IMR-90 (cell line): ENCODE results near the gene ATRN. TPM values are rescaled to one million over a fixed set of nuclear protein-coding genes. Genes with fewer than 3 reads are reported as not detected.
"Not testable (repeated sequence)": the region's sequence is repeated elsewhere in the genome, so short reads cannot be mapped to it uniquely, and the experiment has no call there.

ENCODE experiments used
- ATAC-seq: fragments of 200-7000 bp; cut with Tn5 transposase; 2 replicates; pipeline ENCODE4 v1.9.1; 2020; ENCODE audit warnings: low read depth, mild to moderate bottlenecking, moderate library complexity
- BruUV-seq: library from RNA; stranded (reverse); fragments of 400-500 nt; replicated peaks from 2 replicates; lab custom pipeline; 2021; lab: Mats Ljungman, UMichigan
- CTCF ChIA-PET: fragments of 300-600 bp; formaldehyde crosslinking; extraction: SDS; loops from one replicate; lab custom pipeline; 2021; ENCODE audit warnings: antibody characterized with exemption; lab: Yijun Ruan, JAX
- POLR2A ChIA-PET: fragments of 300-600 bp; sonication (Branson Sonifier 250); formaldehyde crosslinking; loops from one replicate; lab custom pipeline; 2022; ENCODE audit warnings: antibody characterized with exemption; ENCODE audit not compliant: unreplicated experiment; lab: Charles Lee
- DNase-seq: peaks from one replicate; pipeline ENCODE4 v3.0.0; 2013
- H2AFZ ChIP-seq: replicated peaks from 2 replicates; pipeline ENCODE3; 2013; ENCODE audit warnings: low read length, mild to moderate bottlenecking; ENCODE audit not compliant: poor library complexity
- H2AK5ac ChIP-seq: 2 replicates; pipeline ENCODE4 v1.6.1; 2013; ENCODE audit warnings: low read depth, low read length, inconsistent platforms
- H2AK9ac ChIP-seq: replicated peaks from 2 replicates; pipeline ENCODE3; 2013; ENCODE audit warnings: mild to moderate bottlenecking, low read depth, low read length, moderate library complexity; ENCODE audit not compliant: poor library complexity
- H2BK120ac ChIP-seq: 2 replicates; pipeline ENCODE4 v1.6.1; 2013; ENCODE audit warnings: low read depth, low read length, inconsistent platforms
- H2BK15ac ChIP-seq: 3 replicates; pipeline ENCODE4 v1.6.1; 2013; ENCODE audit warnings: low read depth, low read length, inconsistent platforms
- H2BK20ac ChIP-seq: 2 replicates; pipeline ENCODE4 v1.6.1; 2013; ENCODE audit warnings: low read depth, mild to moderate bottlenecking, inconsistent platforms, low read length, moderate library complexity
- H2BK5ac ChIP-seq: 2 replicates; pipeline ENCODE4 v1.6.1; 2013; ENCODE audit warnings: mild to moderate bottlenecking, low read depth, low read length, inconsistent platforms; ENCODE audit not compliant: poor library complexity, severe bottlenecking
- H3K14ac ChIP-seq: replicated peaks from 2 replicates; pipeline ENCODE4 v1.6.1; 2013; ENCODE audit warnings: low read depth, low read length, inconsistent platforms
- H3K18ac ChIP-seq: 2 replicates; pipeline ENCODE4 v1.6.1; 2013; ENCODE audit warnings: low read depth, low read length, control low read depth
- H3K23ac ChIP-seq: 2 replicates; pipeline ENCODE4 v1.6.1; 2013; ENCODE audit warnings: low read depth, low read length, inconsistent platforms
- H3K27ac ChIP-seq: 2 replicates; pipeline ENCODE4 v1.5.1; 2013; ENCODE audit warnings: mild to moderate bottlenecking, control low read depth, low read length; ENCODE audit not compliant: insufficient read depth
- H3K27me3 ChIP-seq: 2 replicates; pipeline ENCODE4 v1.6.1; 2013; ENCODE audit warnings: low read length; ENCODE audit not compliant: control insufficient read depth, insufficient read depth
- H3K36me3 ChIP-seq: 2 replicates; pipeline ENCODE4 v1.6.1; 2013; ENCODE audit warnings: low read length, mixed read lengths; ENCODE audit not compliant: control insufficient read depth, insufficient read depth
- H3K4ac ChIP-seq: 2 replicates; pipeline ENCODE4 v1.6.1; 2013; ENCODE audit warnings: low read depth, low read length, inconsistent platforms
- H3K4me1 ChIP-seq: 2 replicates; pipeline ENCODE4 v1.6.1; 2013; ENCODE audit warnings: low read length, mixed read lengths; ENCODE audit not compliant: control insufficient read depth, insufficient read depth
- H3K4me2 ChIP-seq: 2 replicates; pipeline ENCODE4 v1.6.1; 2013; ENCODE audit warnings: low read depth, mild to moderate bottlenecking, control low read depth, low read length, moderate library complexity
- H3K4me3 ChIP-seq: 2 replicates; pipeline ENCODE4 v1.5.1; 2013; ENCODE audit warnings: low read depth, mild to moderate bottlenecking, control low read depth, low read length, moderate library complexity; ENCODE audit not compliant: insufficient read depth
- H3K56ac ChIP-seq: 2 replicates; pipeline ENCODE4 v1.6.1; 2013; ENCODE audit warnings: low read length, inconsistent platforms; ENCODE audit not compliant: insufficient read depth; ENCODE audit errors: extremely low read depth
- H3K79me1 ChIP-seq, 2 experiments: 2 replicates each; pipeline ENCODE4 v1.6.1; 2013; ENCODE audit warnings: low read length in 2 of 2, inconsistent platforms in 1 of 2, low read depth in 1 of 2
- H3K9ac ChIP-seq: 2 replicates; pipeline ENCODE4 v1.6.1; 2013; ENCODE audit warnings: low read depth, low read length, control low read depth
- H3K9me1 ChIP-seq: 2 replicates; pipeline ENCODE4 v1.6.1; 2013; ENCODE audit warnings: low read length, inconsistent platforms; ENCODE audit not compliant: insufficient read depth
- H3K9me3 ChIP-seq: 2 replicates; pipeline ENCODE4 v1.6.1; 2013; ENCODE audit warnings: low read length; ENCODE audit not compliant: control insufficient read depth, insufficient read depth
- H4K20me1 ChIP-seq: 2 replicates; pipeline ENCODE4 v1.6.1; 2013; ENCODE audit warnings: low read length, inconsistent platforms; ENCODE audit not compliant: insufficient read depth
- H4K5ac ChIP-seq: 2 replicates; pipeline ENCODE4 v1.6.1; 2013; ENCODE audit warnings: mild to moderate bottlenecking, low read depth, low read length, control low read depth
- H4K8ac ChIP-seq, 2 experiments: 2 replicates each; pipeline ENCODE4 v1.6.1; 2013; ENCODE audit warnings: low read depth in 2 of 2, low read length in 2 of 2, control low read depth in 1 of 2, inconsistent platforms in 1 of 2
- H4K91ac ChIP-seq: 2 replicates; pipeline ENCODE4 v1.6.1; 2013; ENCODE audit warnings: low read depth, low read length, inconsistent platforms; ENCODE audit not compliant: insufficient read depth
- WGBS, 2 experiments: methylation state at CpG; one replicate each; pipeline versions ENCODE4 v1.1.5 to v1.1.7; 2013; ENCODE audit warnings: missing lambda C conversion rate in 2 of 2; ENCODE audit not compliant: insufficient read length in 1 of 2; ENCODE audit errors: extremely low coverage in 2 of 2; 5-methylcytosine and 5-hydroxymethylcytosine counted together
- dilution Hi-C: fragments of 300-500 bp; cut with HindIII; formaldehyde crosslinking; loops from one replicate; pipeline ENCODE4 v1.14.3; 2018; ENCODE audit warnings: low sequenced_read_pairs; ENCODE audit not compliant: unreplicated experiment
- in situ Hi-C: fragments of 300-500 bp; cut with MboI; formaldehyde crosslinking; loops from 3 replicates; pipeline ENCODE4 v1.14.3; 2019; ENCODE audit warnings: low sequenced_read_pairs, inconsistent platforms, mixed read lengths
- intact Hi-C: fragments of 100-400 bp; cut with micrococcal nuclease; formaldehyde crosslinking; loops from 2 replicates; pipeline ENCODE4 v1.10.0; 2022
- polyA plus RNA-seq, 3 experiments: library from polyadenylated mRNA; depleted of rRNA; stranded (reverse); fragments of >200 nt; gene quantifications; 2 replicates each; pipeline ENCODE4 v1.2.3, GENCODE V29; 2012; ENCODE audit warnings: low replicate concordance in 1 of 3
- total RNA-seq: library from RNA; depleted of rRNA; stranded (reverse); fragments of >200 nt; gene quantifications from 2 replicates; pipeline ENCODE4 v1.2.3, GENCODE V29; 2012

Gene ATRN
- total and polyA plus RNA-seq, 2 of the 4 experiments (the other 2 are of a cell fraction), result 32.3 to 46.2 TPM

GRCh38 chr20:3537733-3538132 lies 66.9 kb downstream of the ATRN start:
- DNase-seq, H3K56ac ChIP-seq, H3K4me1 ChIP-seq, POLR2A ChIA-PET, H2BK15ac ChIP-seq, H4K5ac ChIP-seq, H3K9ac ChIP-seq, dilution Hi-C loops, H2AFZ ChIP-seq, H2AK9ac ChIP-seq, H3K4me3 ChIP-seq, H3K36me3 ChIP-seq, H3K23ac ChIP-seq, H2BK5ac ChIP-seq, H3K9me3 ChIP-seq, CTCF ChIA-PET, H4K8ac ChIP-seq, H2BK20ac ChIP-seq, H2AK5ac ChIP-seq, H3K4me2 ChIP-seq, H3K27ac ChIP-seq, H3K18ac ChIP-seq, H3K4ac ChIP-seq, H2BK120ac ChIP-seq, H3K27me3 ChIP-seq, H3K9me1 ChIP-seq, H4K91ac ChIP-seq, ATAC-seq, BruUV-seq, in situ Hi-C loops, H4K20me1 ChIP-seq, H3K14ac ChIP-seq: not testable (repeated sequence)
- WGBS, 2 experiments, result no CpG with 5 or more reads among the region's 1 CpG
- H3K79me1 ChIP-seq, result peaks cover 19 to 30% of the 10 kb centered on the region in 2 experiments
- intact Hi-C loops, result loop anchor here (10.0 kb wide), 1 partner anchor 53 kb away; no protein-coding TSS in a partner anchor
